Large intestine (tissue), 12 donors: ENCODE measurements around the gene PSMA3. TPM values are rescaled to one million over a fixed set of nuclear protein-coding genes. Genes with fewer than 3 reads are reported as not detected.
A peak's percentile ranks its signal among the peaks of the same experiment; 100 is the strongest.

ENCODE experiments used
- DNase-seq, 2 donors: peaks; one replicate each; pipeline versions ENCODE4 v3.0.0 to v3.0.0-alpha.2; 2013
- H3K27ac ChIP-seq: one replicate; pipeline ENCODE4 v1.5.1; 2013; ENCODE audit warnings: low read length
- H3K27me3 ChIP-seq: 2 replicates; pipeline ENCODE4 v1.6.1; 2013; ENCODE audit warnings: low read length; ENCODE audit not compliant: control insufficient read depth, insufficient read depth
- H3K36me3 ChIP-seq: 2 replicates; pipeline ENCODE4 v1.6.1; 2013; ENCODE audit warnings: low read length; ENCODE audit not compliant: control insufficient read depth, insufficient read depth
- H3K4me1 ChIP-seq: one replicate; pipeline ENCODE4 v1.6.1; 2013; ENCODE audit warnings: low read length; ENCODE audit not compliant: control insufficient read depth, insufficient read depth
- H3K4me3 ChIP-seq: one replicate; pipeline ENCODE4 v1.5.1; 2013; ENCODE audit warnings: low read length
- H3K9me3 ChIP-seq: one replicate; pipeline ENCODE4 v1.6.1; 2013; ENCODE audit warnings: mild to moderate bottlenecking, low read depth, low read length, moderate library complexity; ENCODE audit not compliant: control insufficient read depth
- WGBS: methylation state at CpG from one replicate; pipeline ENCODE4 v1.1.5; 2013; ENCODE audit warnings: low lambda C conversion rate; ENCODE audit not compliant: insufficient coverage; 5-methylcytosine and 5-hydroxymethylcytosine counted together
- long read RNA-seq, 11 donors: transcript quantifications; one replicate each; lab custom pipeline, GENCODE V29; 2026
- polyA plus RNA-seq: library from polyadenylated mRNA; unstranded; fragments of 120-200 nt; gene quantifications from one replicate; pipeline ENCODE4 v1.2.1, GENCODE V29; 2013

The PSMA3 gene
- 151 TPM for polyA plus RNA-seq
- long read RNA-seq, donor 1, transcript PSMA3-201 (11 exons, 970 nt): major isoform, 36 of 76 reads
- long read RNA-seq, donor 1, transcript PSMA3-212 (3 exons, 730 nt): minor isoform, 8 of 76 reads
- long read RNA-seq, donor 1, partial matches to known transcripts: 29 of 76 reads
- long read RNA-seq, donor 1, other reads (novel, unspliced or antisense): 0 of 76 reads
- long read RNA-seq, donor 2, transcript PSMA3-212 (3 exons, 730 nt): minor isoform, 8 of 165 reads
- long read RNA-seq, donor 2, transcript PSMA3-201 (11 exons, 970 nt): major isoform, 87 of 165 reads
- long read RNA-seq, donor 2, partial matches to known transcripts: 61 of 165 reads
- long read RNA-seq, donor 2, other reads (novel, unspliced or antisense): 5 of 165 reads
- long read RNA-seq, donor 3: 0 reads
- long read RNA-seq, donor 4, transcript PSMA3-201 (11 exons, 970 nt): major isoform, 6 of 8 reads
- long read RNA-seq, donor 4, partial matches to known transcripts: 0 of 8 reads
- long read RNA-seq, donor 4, other reads (novel, unspliced or antisense): 0 of 8 reads
- long read RNA-seq, donor 5, transcript PSMA3-212 (3 exons, 730 nt): minor isoform, 5 of 31 reads
- long read RNA-seq, donor 5, transcript PSMA3-201 (11 exons, 970 nt): major isoform, 18 of 31 reads
- long read RNA-seq, donor 5, partial matches to known transcripts: 8 of 31 reads
- long read RNA-seq, donor 5, other reads (novel, unspliced or antisense): 0 of 31 reads
- long read RNA-seq, donor 6, transcript PSMA3-201 (11 exons, 970 nt): major isoform, 70 of 96 reads
- long read RNA-seq, donor 6, partial matches to known transcripts: 17 of 96 reads
- long read RNA-seq, donor 6, other reads (novel, unspliced or antisense): 0 of 96 reads
- long read RNA-seq, donor 7, transcript PSMA3-201 (11 exons, 970 nt): major isoform, 30 of 40 reads
- long read RNA-seq, donor 7, partial matches to known transcripts: 6 of 40 reads
- long read RNA-seq, donor 7, other reads (novel, unspliced or antisense): 0 of 40 reads
- long read RNA-seq, donor 8, transcript PSMA3-212 (3 exons, 730 nt): minor isoform, 8 of 188 reads
- long read RNA-seq, donor 8, transcript PSMA3-201 (11 exons, 970 nt): major isoform, 107 of 188 reads
- long read RNA-seq, donor 8, partial matches to known transcripts: 64 of 188 reads
- long read RNA-seq, donor 8, other reads (novel, unspliced or antisense): 5 of 188 reads
- long read RNA-seq, donor 9, transcript PSMA3-201 (11 exons, 970 nt): major isoform, 85 of 154 reads
- long read RNA-seq, donor 9, partial matches to known transcripts: 58 of 154 reads
- long read RNA-seq, donor 9, other reads (novel, unspliced or antisense): 5 of 154 reads
- long read RNA-seq, donor 10, transcript PSMA3-212 (3 exons, 730 nt): minor isoform, 9 of 133 reads
- long read RNA-seq, donor 10, transcript PSMA3-201 (11 exons, 970 nt): major isoform, 80 of 133 reads
- long read RNA-seq, donor 10, partial matches to known transcripts: 37 of 133 reads
- long read RNA-seq, donor 10, other reads (novel, unspliced or antisense): 0 of 133 reads
- long read RNA-seq, donor 11, transcript PSMA3-201 (11 exons, 970 nt): major isoform, 58 of 166 reads
- long read RNA-seq, donor 11, transcript PSMA3-212 (3 exons, 730 nt): minor isoform, 8 of 166 reads
- long read RNA-seq, donor 11, partial matches to known transcripts: 98 of 166 reads
- long read RNA-seq, donor 11, other reads (novel, unspliced or antisense): 0 of 166 reads

GRCh38 chr14:58244556-58245387, at the start of gene PSMA3:
TSS of gene PSMA3 (plus strand) at chr14:58244843. CDS start at chr14:58244921, 78 bp downstream.
- Histone ChIP-seq H3K27me3 (no peaks in the 10 kb centered on the region), H3K27ac (peak within 1 kb of the TSS; percentile 96), H3K9me3 (no peaks in the 10 kb centered on the region), H3K36me3 (peaks cover 17% of the 10 kb centered on the region), H3K4me3 (peak within 1 kb of the TSS; percentile 80), H3K4me1 (peaks cover 7% of the 10 kb centered on the region)
- peak; percentile 97 to 98 for DNase-seq
- WGBS: no CpG with 5 or more reads among the region's 50 CpGs

DNA sequence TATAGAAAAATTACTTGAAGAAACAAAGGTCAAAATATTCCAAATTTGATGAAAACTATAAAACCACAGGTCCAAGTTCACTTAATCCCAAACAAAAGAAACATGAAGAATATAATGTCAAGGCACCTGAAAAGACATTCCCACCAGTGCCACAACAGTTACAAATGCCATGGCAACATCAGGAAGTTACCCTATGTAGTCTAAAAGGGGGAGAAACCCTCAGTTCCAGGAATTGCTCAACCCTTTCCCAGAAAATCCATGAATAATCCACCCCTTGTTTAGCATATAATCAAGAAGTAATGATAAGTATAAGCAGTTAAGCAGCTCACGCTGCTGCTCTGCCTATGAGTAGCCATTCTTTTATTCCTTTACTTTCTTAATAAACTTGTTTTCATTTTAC, 48.4 kb upstream of the PSMA3 start:
- peaks cover 16% of the 10 kb centered on the region for H3K4me1 ChIP-seq
- WGBS: 80% methylated on average over 1 of the region's 1 CpG

GRCh38 chr14:58198086-58198485, 46.6 kb upstream of the PSMA3 start:
- WGBS: 80% methylated on average over 2 of the region's 5 CpGs
- no peak for DNase-seq
- peaks cover 11% of the 10 kb centered on the region for H3K4me1 ChIP-seq
- H3K4me3 ChIP-seq: no peak overlapping the region
- no peaks in the 10 kb centered on the region for H3K27me3 ChIP-seq
- H3K27ac ChIP-seq: no peak overlapping the region
- H3K36me3 ChIP-seq: no peaks in the 10 kb centered on the region
- no peaks in the 10 kb centered on the region for H3K9me3 ChIP-seq

More for the DNA sequence above, 48.4 kb upstream of the PSMA3 start:
- H3K36me3 ChIP-seq: no peaks in the 10 kb centered on the region
- H3K27ac ChIP-seq: no peak overlapping the region
- H3K9me3 ChIP-seq: no peaks in the 10 kb centered on the region
- no peaks in the 10 kb centered on the region for H3K27me3 ChIP-seq
- DNase-seq: no peak
- H3K4me3 ChIP-seq: no peak overlapping the region

DNA sequence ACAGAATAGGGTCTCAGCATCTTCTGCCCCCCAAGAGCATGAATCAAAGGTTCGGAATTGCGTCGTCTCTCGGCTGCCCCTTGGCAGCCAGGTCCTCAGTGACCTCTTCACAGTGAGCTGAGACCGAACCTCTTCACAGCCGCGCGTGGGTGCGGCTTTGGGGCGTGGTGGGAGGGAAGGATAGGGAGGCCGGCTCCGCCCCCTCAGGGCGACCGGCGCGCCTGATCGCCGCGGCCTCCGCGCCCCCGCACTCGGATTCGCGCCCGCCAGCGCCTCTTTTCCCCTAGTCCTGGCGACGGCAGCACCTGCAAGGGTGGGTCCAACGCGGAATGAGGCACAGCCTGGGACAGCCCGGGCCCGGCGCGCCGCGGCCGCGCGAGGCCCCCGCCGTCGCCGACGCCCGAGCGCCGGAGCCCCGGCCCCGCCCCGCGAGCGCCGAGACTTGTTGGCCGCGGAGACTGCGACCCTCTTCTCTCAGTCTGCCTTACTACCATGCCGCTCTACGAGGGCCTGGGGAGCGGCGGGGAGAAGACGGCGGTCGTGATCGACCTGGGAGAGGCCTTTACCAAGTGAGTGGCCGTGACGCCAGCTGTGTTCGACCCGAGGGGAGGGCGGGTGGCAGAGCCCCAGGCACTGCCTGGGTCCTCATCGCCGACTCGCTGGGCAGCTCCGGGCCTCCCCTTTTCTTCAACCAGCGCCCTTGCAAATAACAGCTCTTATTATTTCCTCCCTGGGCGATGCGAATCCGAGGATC, 44.7 kb upstream of the PSMA3 start, which contains the start of gene ACTR10:
TSS of gene ACTR10 (plus strand) at position 424 of the 754 bp plus-strand sequence. CDS start at position 493, 69 bp downstream.
- peak within 1 kb of the TSS; percentile 80 for H3K27ac ChIP-seq
- no peaks in the 10 kb centered on the region for H3K9me3 ChIP-seq
- H3K36me3 ChIP-seq: peaks cover 2% of the 10 kb centered on the region
- H3K4me3 ChIP-seq: peak within 1 kb of the TSS; percentile 82
- no peaks in the 10 kb centered on the region for H3K27me3 ChIP-seq
- no CpG with 5 or more reads among the region's 78 CpGs for WGBS
- peaks cover 2% of the 10 kb centered on the region for H3K4me1 ChIP-seq
- peak; percentile 90 to 95 for DNase-seq

DNA sequence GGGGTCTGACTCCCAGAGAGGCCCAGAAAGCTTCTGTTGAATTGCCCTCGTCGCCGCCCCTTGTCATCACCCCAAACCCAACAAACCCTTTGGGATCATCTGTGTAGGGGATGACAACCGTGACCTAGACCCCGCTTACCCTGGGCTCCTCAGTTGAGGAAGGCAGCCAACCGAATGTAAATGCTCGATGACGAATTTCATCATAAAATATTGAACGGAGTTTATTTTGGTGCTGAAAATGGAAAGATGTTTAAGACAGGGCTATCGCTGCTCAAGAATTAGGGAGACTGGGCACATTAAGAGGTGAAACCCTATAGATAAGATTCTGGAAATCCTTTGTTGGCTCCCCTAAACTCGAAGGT, 44.2 kb upstream of the PSMA3 start:
- H3K27me3 ChIP-seq: no peaks in the 10 kb centered on the region
- peaks cover 2% of the 10 kb centered on the region for H3K4me1 ChIP-seq
- no CpG with 5 or more reads among the region's 11 CpGs for WGBS
- H3K36me3 ChIP-seq: peaks cover 2% of the 10 kb centered on the region
- H3K9me3 ChIP-seq: no peaks in the 10 kb centered on the region
- peak overlapping the region; percentile 80 for H3K27ac ChIP-seq
- H3K4me3 ChIP-seq: peak overlapping the region; percentile 82
- DNase-seq: no peak

DNA sequence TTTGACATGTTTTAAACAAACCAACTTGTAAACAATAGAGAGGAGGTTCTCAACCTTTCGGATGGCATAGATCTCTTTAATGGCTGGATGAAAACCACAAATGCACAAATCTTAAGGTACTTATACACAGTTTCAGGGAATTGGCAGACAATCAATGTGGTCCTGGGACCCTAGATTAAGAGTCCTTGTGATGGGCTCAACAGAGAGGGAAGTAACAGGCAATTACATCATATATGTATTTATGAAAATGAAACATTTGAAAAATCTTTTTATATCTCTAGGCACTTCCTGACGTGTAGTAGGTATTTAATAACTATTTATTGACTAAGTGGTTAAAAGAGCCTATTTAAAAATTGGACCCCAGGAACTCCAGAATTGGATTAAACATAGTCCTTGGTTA, 43.8 kb upstream of the PSMA3 start:
- Histone ChIP-seq H3K9me3 (no peaks in the 10 kb centered on the region), H3K27ac (peak overlapping the region; percentile 80), H3K27me3 (no peaks in the 10 kb centered on the region), H3K4me3 (peak overlapping the region; percentile 82), H3K4me1 (peaks cover 2% of the 10 kb centered on the region), H3K36me3 (peaks cover 2% of the 10 kb centered on the region)
- WGBS: no CpG with 5 or more reads among the region's 2 CpGs
- DNase-seq: peak in 1 of 2 donors; percentile 43

DNA sequence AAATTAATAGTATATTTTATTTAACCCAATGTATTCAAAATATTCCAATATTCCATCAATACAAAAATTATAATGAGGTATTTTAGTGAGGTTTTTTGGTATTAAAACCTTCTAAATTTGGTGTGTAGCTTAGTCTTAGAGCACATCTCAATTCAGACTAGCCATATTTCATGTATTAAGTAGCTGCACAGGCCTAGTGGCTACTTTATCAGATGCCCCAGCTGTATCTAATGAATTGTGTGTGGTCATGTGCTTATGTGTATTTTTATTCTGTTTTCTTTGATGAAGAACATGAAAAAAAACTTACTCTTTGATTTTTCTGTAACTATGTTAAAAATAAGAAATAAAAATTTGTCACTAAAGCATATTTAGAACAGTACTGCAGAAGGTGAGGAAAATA, 31.5 kb upstream of the PSMA3 start:
- H3K27me3 ChIP-seq: no peaks in the 10 kb centered on the region
- H3K4me1 ChIP-seq: no peaks in the 10 kb centered on the region
- no peak overlapping the region for H3K4me3 ChIP-seq
- H3K9me3 ChIP-seq: no peaks in the 10 kb centered on the region
- DNase-seq: no peak
- H3K36me3 ChIP-seq: peaks cover 38% of the 10 kb centered on the region
- H3K27ac ChIP-seq: no peak overlapping the region

DNA sequence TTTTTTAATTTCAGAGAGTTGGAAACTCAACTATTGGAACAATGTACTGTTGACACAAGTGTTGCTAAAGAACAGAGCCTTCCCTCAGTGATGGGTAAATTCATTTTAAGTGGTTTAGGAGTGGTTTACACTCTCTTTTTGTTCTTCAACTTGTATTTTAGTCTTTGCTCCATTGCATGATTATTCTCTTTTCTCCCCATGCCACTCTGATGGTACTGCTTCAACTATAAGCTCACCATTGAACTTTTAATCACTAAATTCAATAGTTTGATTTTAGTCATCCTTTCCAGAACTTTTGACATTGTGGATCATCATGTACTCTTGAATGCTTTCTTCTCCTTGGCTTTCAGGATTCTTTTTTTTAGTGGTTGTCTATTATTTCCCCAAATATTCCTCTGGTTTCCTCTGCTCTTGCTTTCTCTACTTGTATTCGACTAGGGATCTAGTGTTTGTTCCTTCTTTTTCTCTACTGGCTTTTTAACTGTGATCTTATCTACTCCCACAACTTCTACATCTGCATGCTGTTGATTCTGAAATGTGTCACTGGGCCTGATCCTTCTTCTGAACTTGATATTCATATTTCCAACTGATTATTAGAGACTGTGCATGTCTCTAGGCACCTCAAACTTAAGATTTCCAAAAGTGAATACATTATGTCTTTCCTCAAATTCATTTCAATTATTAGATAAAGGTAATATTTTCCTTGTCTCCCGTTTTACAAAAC, 29.3 kb upstream of the PSMA3 start:
- 100% methylated on average over 2 of the region's 2 CpGs for WGBS
- no peaks in the 10 kb centered on the region for H3K9me3 ChIP-seq
- no peaks in the 10 kb centered on the region for H3K4me1 ChIP-seq
- DNase-seq: no peak
- peaks cover 34% of the 10 kb centered on the region for H3K36me3 ChIP-seq
- no peak overlapping the region for H3K4me3 ChIP-seq
- no peak overlapping the region for H3K27ac ChIP-seq
- no peaks in the 10 kb centered on the region for H3K27me3 ChIP-seq
